GM19467 (cell line): ENCODE results near the gene GON4L.
A peak's percentile ranks its signal among the peaks of the same experiment; 100 is the strongest.
"Not testable (repeated sequence)": the region's sequence is repeated elsewhere in the genome, so short reads cannot be mapped to it uniquely, and the experiment has no call there.

Experiments
- ATAC-seq: cut with Tn5 transposase; IDR thresholded peaks from one replicate; pipeline ENCODE4 v1.9.1; 2021; ENCODE audit warnings: mild to moderate bottlenecking, moderate library complexity; ENCODE audit not compliant: unreplicated experiment

The GON4L gene

GRCh38 chr1:155759017-155759416 is 98.0 kb downstream of the GON4L start:
- not testable (repeated sequence) for ATAC-seq

- ATAC-seq = not testable (repeated sequence)
Observed at GRCh38 chr1:155748141-155748540, 108.9 kb downstream of the GON4L start.

- ATAC-seq = not testable (repeated sequence)
Observed at GRCh38 chr1:155747586-155747985, 109.4 kb downstream of the GON4L start.

GRCh38 chr1:155745284-155746228 is 111.5 kb downstream of the GON4L start:
- ATAC-seq = peak; percentile 83

GRCh38 chr1:155744711-155745283 is 112.2 kb downstream of the GON4L start:
- no peak for ATAC-seq

- ATAC-seq = no peak
Observed at GRCh38 chr1:155741908-155742307, 115.1 kb downstream of the GON4L start.

GRCh38 chr1:155740995-155741394 is 116.0 kb downstream of the GON4L start:
- no peak for ATAC-seq

GRCh38 chr1:155729031-155729898 is 127.7 kb downstream of the GON4L start:
- ATAC-seq = no peak

GRCh38 chr1:155725142-155725541 is 131.9 kb downstream of the GON4L start:
- no peak for ATAC-seq

- no peak for ATAC-seq
Observed at GRCh38 chr1:155719703-155720102, 137.3 kb downstream of the GON4L start.

- ATAC-seq = not testable (repeated sequence)
Observed at GRCh38 chr1:155718524-155719115, 138.4 kb downstream of the GON4L start.

- no peak for ATAC-seq
Observed at GRCh38 chr1:155717041-155717440, 140.0 kb downstream of the GON4L start.

GRCh38 chr1:155715777-155716176 is 141.2 kb downstream of the GON4L start:
- no peak for ATAC-seq

- not testable (repeated sequence) for ATAC-seq
Observed at GRCh38 chr1:155715056-155715455, 142.0 kb downstream of the GON4L start.

- no peak for ATAC-seq
Observed at GRCh38 chr1:155713075-155713474, 143.9 kb downstream of the GON4L start.

- ATAC-seq = not testable (repeated sequence)
Observed at GRCh38 chr1:155712636-155713035, 144.4 kb downstream of the GON4L start.

- ATAC-seq = not testable (repeated sequence)
Observed at GRCh38 chr1:155711457-155711856, 145.6 kb downstream of the GON4L start.

GRCh38 chr1:155709391-155709790 is 147.6 kb downstream of the GON4L start:
- no peak for ATAC-seq

- ATAC-seq = no peak
Observed at GRCh38 chr1:155706139-155706538, 150.9 kb downstream of the GON4L start.

- not testable (repeated sequence) for ATAC-seq
Observed at GRCh38 chr1:155704414-155704813, 152.6 kb downstream of the GON4L start.

GRCh38 chr1:155703216-155703615 is 153.8 kb downstream of the GON4L start:
- no peak for ATAC-seq
